ENCODE results near the gene MOXD1.

MOXD1 gene

GRCh38 chr6:132253211-132253610 lies 148.1 kb downstream of the MOXD1 start:
- H3K4me2 ChIP-seq = no peak overlapping the region
- H3K27me3 ChIP-seq (ENCODE audit: insufficient read depth, low read depth) = no peaks in the 10 kb centered on the region
- no peak overlapping the region for H3K9ac ChIP-seq
- no peaks in the 10 kb centered on the region for H3K4me1 ChIP-seq (ENCODE audit: low read depth, poor library complexity, severe bottlenecking)
- no peak for TF ChIP-seq CTCF (conservative IDR thresholded peaks at IDR 0.05; ENCODE audit: low read depth, low read length)
- H2AFZ ChIP-seq (ENCODE audit: low read depth) = no peak overlapping the region
- H4K20me1 ChIP-seq (ENCODE audit: insufficient read depth) = no peaks in the 10 kb centered on the region
- H3K27ac ChIP-seq = no peak overlapping the region
- no peaks in the 10 kb centered on the region for H3K79me2 ChIP-seq (ENCODE audit: insufficient read depth, low read depth)
- no peaks in the 10 kb centered on the region for H3K36me3 ChIP-seq (ENCODE audit: insufficient read depth)
- H3K4me3 ChIP-seq (IDR thresholded peaks at IDR 0.05; ENCODE audit: insufficient read depth, low read depth, low read length) = no peak overlapping the region

- Histone ChIP-seq H3K27me3 (ENCODE audit: insufficient read depth, low read depth) (no peaks in the 10 kb centered on the region), H3K9ac (no peak overlapping the region), H3K4me1 (ENCODE audit: low read depth, poor library complexity, severe bottlenecking) (no peaks in the 10 kb centered on the region), H2AFZ (ENCODE audit: low read depth) (no peak overlapping the region), H3K79me2 (ENCODE audit: insufficient read depth, low read depth) (no peaks in the 10 kb centered on the region), H3K27ac (no peak overlapping the region), H3K4me3 (IDR thresholded peaks at IDR 0.05; ENCODE audit: insufficient read depth, low read depth, low read length) (no peak overlapping the region), H4K20me1 (ENCODE audit: insufficient read depth) (no peaks in the 10 kb centered on the region), H3K4me2 (no peak overlapping the region), H3K36me3 (ENCODE audit: insufficient read depth) (no peaks in the 10 kb centered on the region)
- TF ChIP-seq CTCF (conservative IDR thresholded peaks at IDR 0.05; ENCODE audit: low read depth, low read length) = no peak
Measured at GRCh38 chr6:132252113-132252512, 149.2 kb downstream of the MOXD1 start.

- Histone ChIP-seq H3K9ac (no peak overlapping the region), H2AFZ (ENCODE audit: low read depth) (no peak overlapping the region), H4K20me1 (ENCODE audit: insufficient read depth) (no peaks in the 10 kb centered on the region), H3K27me3 (ENCODE audit: insufficient read depth, low read depth) (no peaks in the 10 kb centered on the region), H3K79me2 (ENCODE audit: insufficient read depth, low read depth) (no peaks in the 10 kb centered on the region), H3K36me3 (ENCODE audit: insufficient read depth) (no peaks in the 10 kb centered on the region), H3K4me2 (no peak overlapping the region), H3K4me3 (IDR thresholded peaks at IDR 0.05; ENCODE audit: insufficient read depth, low read depth, low read length) (no peak overlapping the region), H3K27ac (no peak overlapping the region), H3K4me1 (ENCODE audit: low read depth, poor library complexity, severe bottlenecking) (no peaks in the 10 kb centered on the region)
- no peak for TF ChIP-seq CTCF (conservative IDR thresholded peaks at IDR 0.05; ENCODE audit: low read depth, low read length)
Measured at GRCh38 chr6:132251711-132252110, 149.6 kb downstream of the MOXD1 start.

GRCh38 chr6:132247381-132248159 lies 153.7 kb downstream of the MOXD1 start:
- Histone ChIP-seq H3K9ac (no peak overlapping the region), H4K20me1 (ENCODE audit: insufficient read depth) (no peaks in the 10 kb centered on the region), H2AFZ (ENCODE audit: low read depth) (no peak overlapping the region), H3K4me3 (IDR thresholded peaks at IDR 0.05; ENCODE audit: insufficient read depth, low read depth, low read length) (no peak overlapping the region), H3K4me1 (ENCODE audit: low read depth, poor library complexity, severe bottlenecking) (no peaks in the 10 kb centered on the region), H3K27ac (no peak overlapping the region), H3K79me2 (ENCODE audit: insufficient read depth, low read depth) (no peaks in the 10 kb centered on the region), H3K27me3 (ENCODE audit: insufficient read depth, low read depth) (no peaks in the 10 kb centered on the region), H3K36me3 (ENCODE audit: insufficient read depth) (no peaks in the 10 kb centered on the region), H3K4me2 (no peak overlapping the region)
- no peak for TF ChIP-seq CTCF (conservative IDR thresholded peaks at IDR 0.05; ENCODE audit: low read depth, low read length)
